H1 (cell line): ENCODE data around the gene MRPS15. TPM values are rescaled to one million over a fixed set of nuclear protein-coding genes. Genes with fewer than 3 reads are reported as not detected.

ENCODE experiments used
- CTCF ChIA-PET: fragments of 300-600 bp; sonication (Branson Sonifier 250); formaldehyde crosslinking; loops from one replicate; lab custom pipeline; 2021; ENCODE audit not compliant: partially characterized antibody; lab: Charles Lee
- POLR2A ChIA-PET: fragments of 300-600 bp; sonication (Branson Sonifier 250); formaldehyde crosslinking; loops from one replicate; lab custom pipeline; 2021; ENCODE audit warnings: inconsistent platforms; ENCODE audit not compliant: partially characterized antibody; lab: Charles Lee
- DNase-seq, 2 experiments: peaks; one replicate each; pipeline versions ENCODE4 v3.0.0 to v3.0.0-alpha.2; 2010 to 2022; ENCODE audit warnings: low spot score in 2 of 2, low read depth in 1 of 2, mixed read lengths in 1 of 2
- FAIRE-seq: peaks from 2 replicates; lab custom pipeline; 2011; peaks lifted over from hg19 to GRCh38; lab: Jason Lieb, UNC
- H2AFZ ChIP-seq: 2 replicates; pipeline ENCODE4 v1.8.1; 2012; ENCODE audit warnings: low read length, inconsistent platforms
- H2AK5ac ChIP-seq: 2 replicates; pipeline ENCODE4 v1.6.1; 2013; ENCODE audit warnings: low read depth, low read length
- H2BK120ac ChIP-seq: replicated peaks from 2 replicates; pipeline ENCODE3; 2013; ENCODE audit warnings: low read depth, low read length, inconsistent platforms
- H2BK12ac ChIP-seq: 2 replicates; pipeline ENCODE4 v1.6.1; 2013; ENCODE audit warnings: low read depth, low read length
- H2BK15ac ChIP-seq: 2 replicates; pipeline ENCODE4 v1.6.1; 2013; ENCODE audit warnings: low read length
- H2BK20ac ChIP-seq: 2 replicates; pipeline ENCODE4 v1.6.1; 2013; ENCODE audit warnings: low read length
- H2BK5ac ChIP-seq: 2 replicates; pipeline ENCODE4 v1.6.1; 2013; ENCODE audit warnings: low read depth, low read length
- H3K14ac ChIP-seq: 2 replicates; pipeline ENCODE4 v1.6.1; 2013; ENCODE audit warnings: inconsistent platforms; ENCODE audit not compliant: insufficient read length
- H3K18ac ChIP-seq: 2 replicates; pipeline ENCODE4 v1.6.1; 2013; ENCODE audit warnings: low read length; ENCODE audit errors: extremely low read depth
- H3K23ac ChIP-seq: 2 replicates; pipeline ENCODE4 v1.6.1; 2013; ENCODE audit warnings: inconsistent platforms; ENCODE audit not compliant: insufficient read length
- H3K23me2 ChIP-seq: 2 replicates; pipeline ENCODE4 v1.6.1; 2013; ENCODE audit warnings: low read depth, low read length
- H3K27ac ChIP-seq: 2 replicates; pipeline ENCODE4 v1.6.1; 2011; ENCODE audit warnings: low read depth, low read length, inconsistent platforms
- H3K27me3 ChIP-seq, 4 experiments: replicated peaks in 1 of 4; 1 replicate in 1 of 4; 2 replicates in 3 of 4; pipeline versions ENCODE4 v1.6.1 to v1.8.1; 2011 to 2013; ENCODE audit warnings: low read length in 3 of 4, mild to moderate bottlenecking in 3 of 4, inconsistent platforms in 2 of 4, mixed read lengths in 2 of 4, moderate library complexity in 1 of 4; ENCODE audit not compliant: control insufficient read depth in 3 of 4, insufficient read depth in 3 of 4; ENCODE audit errors: extremely low read depth in 1 of 4
- H3K36me3 ChIP-seq, 4 experiments: 2 replicates each; pipeline versions ENCODE4 v1.6.1 to v1.8.1; 2011 to 2013; ENCODE audit warnings: mild to moderate bottlenecking in 4 of 4, low read length in 3 of 4, moderate library complexity in 2 of 4, control low read depth in 1 of 4, inconsistent platforms in 1 of 4; ENCODE audit not compliant: insufficient read depth in 4 of 4, control insufficient read depth in 2 of 4
- H3K4ac ChIP-seq: replicated peaks from 2 replicates; pipeline ENCODE3; 2013; ENCODE audit warnings: low read length, low read depth, mixed read lengths, inconsistent platforms; ENCODE audit not compliant: insufficient read length
- H3K4me1 ChIP-seq, 4 experiments: replicated peaks in 1 of 4; 1 replicate in 1 of 4; 2 replicates in 3 of 4; pipeline versions ENCODE4 v1.6.1 to v1.8.1; 2011 to 2013; ENCODE audit warnings: low read length in 3 of 4, inconsistent platforms in 2 of 4, mixed read lengths in 1 of 4; ENCODE audit not compliant: insufficient read depth in 4 of 4, control insufficient read depth in 3 of 4
- H3K4me2 ChIP-seq, 2 experiments: 2 replicates each; pipeline versions ENCODE4 v1.6.1 to v1.8.1; 2011 to 2013; ENCODE audit warnings: low read depth in 2 of 2, low read length in 2 of 2, control low read depth in 1 of 2, inconsistent platforms in 1 of 2, mild to moderate bottlenecking in 1 of 2; ENCODE audit not compliant: insufficient read depth in 1 of 2
- H3K4me3 ChIP-seq, 4 experiments: fragments of 200-600, 300-600 bp in 1 of 4; sonication (generic), shearing (Covaris generic), sonication (Bioruptor Twin) in 1 of 4; 2 replicates each; pipeline versions ENCODE4 v1.5.1 to v1.8.1; 2011 to 2016; ENCODE audit warnings: low read length in 4 of 4, low read depth in 3 of 4, control low read depth in 2 of 4, inconsistent platforms in 2 of 4, mild to moderate bottlenecking in 2 of 4, mixed read lengths in 1 of 4, moderate library complexity in 1 of 4; ENCODE audit not compliant: insufficient read depth in 2 of 4; ENCODE audit errors: extremely low read depth in 1 of 4
- H3K56ac ChIP-seq: replicated peaks from 2 replicates; pipeline ENCODE3; 2013; ENCODE audit warnings: low read depth, mild to moderate bottlenecking, mixed read lengths, low read length, inconsistent platforms; ENCODE audit not compliant: insufficient read length
- H3K79me1 ChIP-seq: 2 replicates; pipeline ENCODE4 v1.6.1; 2013; ENCODE audit warnings: low read depth, low read length, control low read depth
- H3K79me2 ChIP-seq, 2 experiments: 2 replicates each; pipeline versions ENCODE4 v1.6.1 to v1.8.1; 2012 to 2013; ENCODE audit warnings: low read length in 2 of 2, mild to moderate bottlenecking in 2 of 2, inconsistent platforms in 1 of 2; ENCODE audit not compliant: insufficient read depth in 2 of 2, control insufficient read depth in 1 of 2
- H3K9ac ChIP-seq, 4 experiments: replicated peaks in 1 of 4; 1 replicate in 1 of 4; 2 replicates in 3 of 4; pipeline versions ENCODE4 v1.6.1 to v1.8.1; 2011 to 2013; ENCODE audit warnings: low read depth in 3 of 4, low read length in 3 of 4, control low read depth in 2 of 4, mild to moderate bottlenecking in 2 of 4, moderate library complexity in 2 of 4, inconsistent platforms in 1 of 4; ENCODE audit errors: extremely low read depth in 1 of 4
- H3K9me3 ChIP-seq, 2 experiments: 2 replicates each; pipeline versions ENCODE4 v1.6.1 to v1.8.1; 2012 to 2013; ENCODE audit warnings: mild to moderate bottlenecking in 2 of 2, moderate library complexity in 2 of 2, control low read depth in 1 of 2, inconsistent platforms in 1 of 2, low read depth in 1 of 2, low read length in 1 of 2, mixed read lengths in 1 of 2; ENCODE audit not compliant: insufficient read depth in 2 of 2
- H4K20me1 ChIP-seq, 2 experiments: replicated peaks in 1 of 2; 2 replicates each; pipeline versions ENCODE3 to v1.8.1; 2011 to 2013; ENCODE audit warnings: inconsistent platforms in 2 of 2, low read length in 2 of 2, mild to moderate bottlenecking in 1 of 2; ENCODE audit not compliant: insufficient read depth in 2 of 2, control insufficient read depth in 1 of 2
- H4K5ac ChIP-seq: 2 replicates; pipeline ENCODE4 v1.6.1; 2013; ENCODE audit warnings: low read length, low read depth, mixed read lengths, inconsistent platforms; ENCODE audit not compliant: insufficient read length
- H4K8ac ChIP-seq: 2 replicates; pipeline ENCODE4 v1.8.0; 2013; ENCODE audit warnings: mild to moderate bottlenecking, moderate library complexity, low read length, inconsistent platforms; ENCODE audit not compliant: insufficient read depth; ENCODE audit errors: extremely low read depth
- H4K91ac ChIP-seq: replicated peaks from 2 replicates; pipeline ENCODE3; 2013; ENCODE audit warnings: low read length, mixed read lengths, inconsistent platforms; ENCODE audit not compliant: insufficient read length
- ATF3 ChIP-seq: IDR thresholded peaks from 2 replicates; pipeline ENCODE4 v1.6.1; 2011; ENCODE audit warnings: low read depth, mild to moderate bottlenecking, low read length; ENCODE audit not compliant: insufficient read depth
- BRCA1 ChIP-seq: IDR thresholded peaks from 2 replicates; pipeline ENCODE4 v1.6.1; 2012; ENCODE audit warnings: low read depth, low read length, improper control_type of control experiment
- CTCF ChIP-seq, 3 experiments: IDR thresholded peaks; 1 replicate in 2 of 3; 2 replicates in 1 of 3; pipeline versions ENCODE4 v1.5.1 to v1.6.1; 2011; ENCODE audit warnings: low read length in 3 of 3, mild to moderate bottlenecking in 3 of 3, inconsistent platforms in 2 of 3, low read depth in 1 of 3, moderate library complexity in 1 of 3; ENCODE audit not compliant: insufficient read depth in 1 of 3; ENCODE audit errors: control extremely low read depth in 1 of 3
- MAFK ChIP-seq: IDR thresholded peaks from 2 replicates; pipeline ENCODE4 v1.6.1; 2012; ENCODE audit warnings: low read depth, mild to moderate bottlenecking, improper control_type of control experiment, low read length
- RAD21 ChIP-seq, 2 experiments: IDR thresholded peaks in 1 of 2; conservative IDR thresholded peaks in 1 of 2; 2 replicates each; pipeline ENCODE4 v1.6.1; 2011; ENCODE audit warnings: low read depth in 2 of 2, low read length in 2 of 2, improper control_type of control experiment in 1 of 2, inconsistent platforms in 1 of 2, mild to moderate bottlenecking in 1 of 2, moderate library complexity in 1 of 2
- SIN3A ChIP-seq, 2 experiments: IDR thresholded peaks in 1 of 2; conservative IDR thresholded peaks in 1 of 2; 2 replicates each; pipeline ENCODE4 v1.6.1; 2011 to 2012; ENCODE audit warnings: low read length in 2 of 2, improper control_type of control experiment in 1 of 2, low read depth in 1 of 2, mild to moderate bottlenecking in 1 of 2
- SP1 ChIP-seq: IDR thresholded peaks from 2 replicates; pipeline ENCODE4 v1.6.1; 2011; ENCODE audit warnings: low read depth, low read length
- SUZ12 ChIP-seq: fragments of 200-600 bp; sonication (generic); IDR thresholded peaks from 2 replicates; pipeline ENCODE4 v1.6.1; 2012; ENCODE audit warnings: mild to moderate bottlenecking, inconsistent platforms, low read length, moderate library complexity, mixed read lengths
- TAF1 ChIP-seq: IDR thresholded peaks from 2 replicates; pipeline ENCODE4 v1.6.1; 2011; ENCODE audit warnings: mild to moderate bottlenecking, low read depth, low read length
- WGBS, 2 experiments: shearing (Covaris generic) in 1 of 2; methylation state at CpG; one replicate each; pipeline versions ENCODE4 v1.1.6 to v1.1.7; 2013 to 2015; ENCODE audit warnings: low lambda C conversion rate in 2 of 2, mixed read lengths in 2 of 2, inconsistent platforms in 1 of 2, low coverage in 1 of 2, missing lambda C conversion rate in 1 of 2; ENCODE audit not compliant: insufficient replicate concordance in 2 of 2, insufficient coverage in 1 of 2, insufficient read length in 1 of 2; ENCODE audit errors: extremely low coverage in 1 of 2, missing lambda C conversion rate in 1 of 2; 5-methylcytosine and 5-hydroxymethylcytosine counted together
- polyA plus RNA-seq, 7 experiments: library from polyadenylated mRNA; depleted of rRNA in 3 of 7; stranded (reverse) in 5 of 7; unstranded in 2 of 7; fragments of >200 nt in 5 of 7; fragments of 200-250 nt in 2 of 7; gene quantifications; 1 replicate in 5 of 7; 2 replicates in 1 of 7; 4 replicates in 1 of 7; pipeline versions ENCODE4 v1.2.1 to v1.2.3, GENCODE V29; 2011 to 2013; ENCODE audit warnings: missing spikeins in 2 of 7, mixed read lengths in 2 of 7
- total RNA-seq: library from RNA; stranded (reverse); fragmentation: NEBNext Ultra II Directional; extraction: Animal tissue kit (Norgen Biotek cat#: 25700); gene quantifications from 2 replicates; pipeline ENCODE4 v1.2.1, GENCODE V29; 2021

The MRPS15 gene
- total and polyA plus RNA-seq, 2 of the 8 experiments (the other 6 are each of a cell fraction or from before 2014, with no cell fraction given): 53.6 to 129 TPM

- H3K36me3 ChIP-seq: no peaks in the 10 kb centered on the region
- no peak overlapping the region for H3K9ac ChIP-seq
- H2BK12ac ChIP-seq: no peak overlapping the region
- H3K23ac ChIP-seq: no peak overlapping the region
- peak; percentile 79 to 100 for DNase-seq
- peak; percentile 98 for FAIRE-seq
- H4K91ac ChIP-seq: no peak overlapping the region
- H4K8ac ChIP-seq: no peak overlapping the region
- H3K4me3 ChIP-seq: no peak overlapping the region
- H3K56ac ChIP-seq: no peak overlapping the region
- no peaks in the 10 kb centered on the region for H3K9me3 ChIP-seq
- H2BK5ac ChIP-seq: no peak overlapping the region
- H3K18ac ChIP-seq: no peak overlapping the region
- POLR2A ChIA-PET: interaction anchor here (1.5 to 3.3 kb wide), 4 partner anchors 34 to 115 kb away, joined by 3 to 18 read pairs (median 6); partner anchors contain the start of gene SH3D21
- no peaks in the 10 kb centered on the region for H4K20me1 ChIP-seq
- CTCF ChIA-PET: interaction anchor here (0.6 to 4.6 kb wide), 14 partner anchors 8 to 294 kb away, joined by 3 to 30 read pairs (median 6); no protein-coding TSS in a partner anchor
- no peak overlapping the region for H2AK5ac ChIP-seq
- H3K79me2 ChIP-seq: no peaks in the 10 kb centered on the region
- H2AFZ ChIP-seq: no peak overlapping the region
- no peaks in the 10 kb centered on the region for H3K4me1 ChIP-seq
- no peaks in the 10 kb centered on the region for H3K23me2 ChIP-seq
- H2BK20ac ChIP-seq: no peak overlapping the region
- H3K4ac ChIP-seq: no peak overlapping the region
- 32% methylated on average over 13 of the region's 13 CpGs; no CpG with 5 or more reads in 1 of the 2 experiments for WGBS, 2 experiments
- no peak overlapping the region for H3K27ac ChIP-seq
- no peaks in the 10 kb centered on the region for H3K27me3 ChIP-seq
- H4K5ac ChIP-seq: no peak overlapping the region
- no peak overlapping the region for H2BK120ac ChIP-seq
- no peak overlapping the region; the same call in 1 of the 2 replicates for H2BK15ac ChIP-seq
- H3K14ac ChIP-seq: no peak overlapping the region
- H3K4me2 ChIP-seq: no peak overlapping the region
- no peaks in the 10 kb centered on the region for H3K79me1 ChIP-seq
- TF ChIP-seq SP1 (0 out of 2 replicates have a peak, but pooled peaks have one; percentile 8), SUZ12 (no peak), BRCA1 (0 out of 2 replicates have a peak, but pooled peaks have one; percentile 9), CTCF (IDR thresholded peaks at IDR 0.05; ENCODE audit: control extremely low read depth in 1 of 3, insufficient read depth in 1 of 3, low read depth in 1 of 3, low read length in 3 of 3) (peak; percentile 91 to 99 (median 99)), MAFK (no peak), ATF3 (no peak), RAD21 (IDR thresholded peaks at IDR 0.05 in 1 of 2, conservative IDR thresholded peaks at IDR 0.05 in 1 of 2; ENCODE audit: low read depth in 2 of 2, low read length in 2 of 2) (peak; percentile 94 to 96), TAF1 (peak; percentile 16; the same call in 1 of the 2 replicates), SIN3A (conservative IDR thresholded peaks at IDR 0.05 in 1 of 2, IDR thresholded peaks at IDR 0.05 in 1 of 2; ENCODE audit: low read depth in 1 of 2, low read length in 2 of 2) (peak in 1 of 2 experiments; percentile 72; a peak in 1 of 4 replicates)
Observed at GRCh38 chr1:36420836-36421317, 43.3 kb downstream of the MRPS15 start.
